HG03342 (cell line): ENCODE measurements around the gene NFS1.
"Not testable (repeated sequence)": the region's sequence is repeated elsewhere in the genome, so short reads cannot be mapped to it uniquely, and the experiment has no call there.

Source experiments
- ATAC-seq: cut with Tn5 transposase; IDR thresholded peaks from one replicate; pipeline ENCODE4 v1.9.1; 2021; ENCODE audit warnings: mild to moderate bottlenecking, moderate library complexity; ENCODE audit not compliant: unreplicated experiment

The NFS1 gene

DNA sequence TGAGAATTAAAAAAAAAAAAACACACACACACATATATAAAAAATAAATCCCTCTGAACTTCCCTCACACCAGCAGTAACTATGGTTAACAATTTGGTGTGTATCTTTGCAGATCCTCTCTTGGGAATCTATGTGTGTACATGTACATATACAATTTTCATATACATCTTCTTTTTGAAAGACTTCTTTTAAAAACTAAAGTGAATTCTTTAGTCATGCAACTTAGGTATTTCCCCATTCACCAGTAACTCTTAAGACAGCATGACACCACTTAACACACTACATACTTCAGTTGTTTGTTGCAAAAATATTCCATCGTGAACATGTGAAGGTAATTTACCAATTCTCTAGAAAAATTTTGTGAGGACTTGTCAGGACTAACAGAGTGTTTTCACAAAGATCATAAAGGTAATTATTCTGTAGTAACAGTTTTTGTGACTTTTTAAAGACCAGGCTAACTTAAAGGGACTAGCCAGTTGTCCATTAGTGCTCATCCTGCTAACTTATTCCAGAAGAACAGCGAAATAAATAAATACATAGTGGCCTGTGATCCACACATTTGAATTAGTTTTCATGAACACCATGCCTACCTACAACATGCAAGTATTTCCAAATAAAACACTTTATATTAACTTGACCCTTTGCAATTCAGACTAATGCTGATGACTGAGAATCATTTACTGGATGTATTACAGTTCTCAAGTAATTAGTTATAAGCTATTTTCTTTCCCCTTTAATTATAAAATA lies 30.9 kb upstream of the NFS1 start:
- no peak for ATAC-seq

DNA sequence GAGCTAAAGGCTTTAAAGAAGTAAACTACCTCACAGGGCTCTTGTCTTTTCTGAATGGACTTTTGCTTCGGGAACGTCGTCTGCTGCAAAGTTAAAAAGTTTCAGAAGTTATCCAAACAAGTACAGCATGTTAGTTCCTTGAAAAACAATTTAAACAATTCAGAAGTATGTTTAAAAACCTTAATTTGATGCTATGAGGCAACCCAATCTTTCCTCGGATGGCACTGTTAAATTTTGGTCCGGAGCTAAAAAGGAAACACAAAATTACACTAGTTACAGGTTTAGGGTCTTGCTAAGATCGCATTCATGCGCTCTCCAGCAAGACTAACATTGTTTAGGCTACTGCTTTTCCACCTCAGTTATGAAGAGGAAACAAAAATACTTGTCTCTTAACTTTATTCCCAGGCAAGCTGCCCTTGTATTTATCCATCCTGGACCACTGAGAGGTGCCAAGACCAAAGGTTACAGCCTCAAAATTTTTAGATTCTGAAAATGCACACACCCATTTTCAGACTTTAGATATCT lies 30.2 kb upstream of the NFS1 start:
- no peak for ATAC-seq

- ATAC-seq, result no peak
Measured at GRCh38 chr20:35726842-35727711, 27.9 kb upstream of the NFS1 start.

DNA sequence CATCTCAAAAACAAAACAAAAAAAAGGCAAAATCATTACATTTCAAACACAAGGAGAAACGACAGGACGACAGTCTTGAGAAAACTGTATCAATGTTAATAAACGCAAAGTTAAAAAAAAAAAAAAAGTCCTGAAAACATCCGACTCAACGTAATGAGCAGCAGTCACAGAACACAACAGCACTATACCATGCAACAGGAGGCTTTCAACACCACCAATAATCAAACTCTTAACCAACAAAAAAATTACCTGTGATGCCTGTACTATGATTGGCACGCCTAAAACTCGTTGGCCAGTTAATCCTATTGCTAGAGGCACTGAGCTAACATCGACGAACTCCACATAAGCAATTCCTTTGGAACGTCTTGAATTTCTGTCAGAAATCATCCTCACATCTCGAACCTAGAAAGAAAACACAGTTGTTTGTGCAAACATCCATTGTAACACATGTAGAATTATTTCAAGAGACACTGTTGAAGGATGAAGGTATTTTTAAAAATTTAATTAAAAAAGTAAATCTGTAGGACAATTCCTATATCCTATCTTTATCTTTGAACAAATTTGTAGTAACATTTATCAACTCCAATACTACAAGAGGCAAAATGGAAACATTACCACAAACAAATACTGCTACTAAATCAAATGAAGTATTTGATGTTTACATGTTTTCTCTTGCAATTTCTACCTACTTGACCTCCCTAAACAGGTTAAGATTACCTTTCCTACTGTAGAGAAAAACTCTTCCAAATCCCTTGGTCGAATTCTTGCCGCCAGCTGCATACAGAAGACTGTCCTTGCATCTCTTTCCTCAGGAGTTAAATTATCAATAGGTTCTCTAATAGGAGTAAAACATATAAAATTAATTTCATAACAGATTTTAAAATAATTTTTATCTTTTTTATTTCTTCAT lies 25.4 kb upstream of the NFS1 start:
- no peak for ATAC-seq

DNA sequence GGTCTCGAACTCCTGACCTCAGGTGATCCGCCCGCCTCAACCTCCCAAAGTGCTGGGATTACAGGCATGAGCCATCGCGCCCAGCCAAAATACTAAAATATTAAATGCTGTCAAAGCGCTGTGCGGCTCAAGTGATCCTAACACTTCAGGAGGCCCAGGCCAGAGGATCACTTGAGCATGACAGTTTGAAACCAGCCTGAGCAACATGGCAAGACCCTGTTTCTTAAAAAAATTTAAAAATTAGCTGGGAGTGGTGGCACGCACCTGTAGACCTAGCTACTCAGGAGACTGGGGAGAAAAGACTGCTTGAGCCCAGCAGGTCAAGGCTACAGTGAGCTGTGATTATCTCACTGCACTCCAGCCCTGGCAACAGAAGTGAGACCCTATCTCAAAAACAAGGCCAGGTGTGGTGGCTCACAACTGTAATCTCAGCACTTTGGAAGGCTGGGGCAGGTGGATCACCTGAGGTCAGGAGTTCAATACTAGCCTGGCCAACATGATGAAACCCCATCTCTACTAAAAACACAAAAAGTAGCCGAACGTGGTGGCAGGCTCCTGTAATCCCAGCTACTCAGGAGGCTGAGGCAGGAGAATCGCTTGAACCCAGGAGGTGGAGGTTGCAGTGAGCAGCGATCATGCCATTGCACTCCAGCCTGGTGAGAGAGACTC lies 24.6 kb upstream of the NFS1 start:
- ATAC-seq, result not testable (repeated sequence)

- ATAC-seq, result not testable (repeated sequence)
Measured at GRCh38 chr20:35723275-35723639, 24.1 kb upstream of the NFS1 start.

GRCh38 chr20:35721621-35722020 lies 22.5 kb upstream of the NFS1 start:
- no peak for ATAC-seq

DNA sequence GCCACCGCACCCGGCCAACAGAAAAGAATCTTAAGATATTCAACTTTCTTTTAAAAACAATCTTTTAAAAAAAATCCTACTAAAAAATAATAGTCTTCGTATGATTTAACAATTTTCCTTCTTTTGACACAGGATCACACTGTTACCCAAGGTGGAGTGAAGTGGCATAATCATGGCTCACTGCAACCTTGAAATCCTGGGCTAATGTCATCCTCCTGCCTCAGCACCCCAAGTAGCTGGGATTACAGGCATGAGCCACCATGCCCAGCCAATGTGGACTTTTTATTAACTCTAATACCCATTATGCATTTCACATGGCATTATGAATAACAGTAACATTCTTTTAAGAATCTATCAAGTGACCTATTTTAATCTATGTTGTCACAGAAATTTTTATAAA lies 22.1 kb upstream of the NFS1 start:
- no peak for ATAC-seq

GRCh38 chr20:35720165-35721123 lies 21.3 kb upstream of the NFS1 start:
- no peak for ATAC-seq

GRCh38 chr20:35719717-35720116 lies 20.6 kb upstream of the NFS1 start:
- no peak for ATAC-seq

GRCh38 chr20:35718972-35719635 lies 20.0 kb upstream of the NFS1 start:
- no peak for ATAC-seq

DNA sequence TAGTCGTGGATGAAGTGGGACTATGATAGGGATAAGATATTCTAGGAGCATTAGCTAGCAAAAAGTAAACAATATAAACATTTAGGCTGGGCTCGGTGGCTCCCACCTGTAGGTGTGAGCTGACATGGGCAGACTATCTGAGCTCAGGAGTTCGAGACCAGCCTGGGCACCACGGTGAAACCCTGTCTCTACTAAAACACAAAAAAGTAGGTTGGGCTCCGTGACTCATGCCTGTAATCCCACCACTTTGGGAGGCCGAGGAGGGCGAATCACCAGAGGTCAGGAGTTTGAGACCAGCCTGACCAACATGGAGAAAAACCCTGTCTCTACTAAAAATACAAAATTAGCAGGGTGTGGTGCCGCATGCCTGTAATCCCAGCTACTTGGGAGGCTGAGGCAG lies 19.2 kb upstream of the NFS1 start:
- ATAC-seq, result not testable (repeated sequence)

- no peak for ATAC-seq
Measured at GRCh38 chr20:35716330-35716729, 17.2 kb upstream of the NFS1 start.

DNA sequence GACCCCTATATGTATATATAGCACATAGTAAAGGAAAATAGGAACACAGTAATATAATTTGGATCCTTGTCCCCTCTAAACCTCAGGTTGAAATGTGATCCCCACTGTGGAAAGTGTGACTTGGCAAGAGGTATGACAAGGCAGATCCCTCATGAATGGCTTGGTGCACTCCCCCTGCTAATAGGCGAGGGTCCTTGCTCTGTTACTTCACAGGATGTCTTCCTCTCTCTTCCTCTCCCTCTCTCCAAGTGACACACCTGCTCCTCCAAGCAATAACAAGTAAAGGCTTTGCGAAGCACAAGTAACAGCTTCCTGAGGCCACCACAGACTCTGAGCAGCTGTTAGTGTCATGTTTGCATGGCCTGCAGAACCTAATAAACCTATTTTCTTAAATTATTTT lies 16.5 kb upstream of the NFS1 start:
- ATAC-seq, result no peak

DNA sequence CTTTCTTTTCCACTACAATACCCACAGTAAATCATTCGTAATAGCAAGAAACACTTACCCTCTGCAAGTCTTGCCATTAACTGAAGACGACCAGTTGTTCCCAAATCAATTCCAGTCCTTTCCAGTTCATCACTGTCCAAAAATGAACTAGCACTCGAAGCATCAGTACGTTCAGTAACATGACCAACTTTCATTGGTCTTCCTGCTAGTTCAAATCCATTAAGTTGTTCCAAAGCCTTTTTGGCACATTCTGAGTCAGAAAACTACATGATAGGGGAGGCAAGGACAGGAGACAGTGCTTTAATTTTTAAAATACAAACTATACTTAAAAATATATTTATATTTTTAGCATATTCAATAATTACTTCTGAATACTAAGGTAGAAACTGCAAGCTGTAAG lies 15.0 kb upstream of the NFS1 start:
- ATAC-seq, result no peak

- ATAC-seq, result not testable (repeated sequence)
Measured at GRCh38 chr20:35713120-35713519, 14.0 kb upstream of the NFS1 start.

GRCh38 chr20:35711588-35712209 lies 12.5 kb upstream of the NFS1 start:
- no peak for ATAC-seq

- no peak for ATAC-seq
Measured at GRCh38 chr20:35710884-35711587, 11.9 kb upstream of the NFS1 start.
